HepG2 (cell line): ENCODE measurements around the gene FIBP. TPM values are rescaled to one million over a fixed set of nuclear protein-coding genes. Genes with fewer than 3 reads are reported as not detected.

ENCODE experiments used
- HES4 ChIP-seq: sonication (generic); formaldehyde crosslinking; IDR thresholded peaks from 2 replicates; pipeline ENCODE4 v1.9.0; 2021; ENCODE audit warnings: mild to moderate bottlenecking, missing genetic modification reagents, borderline replicate concordance
- NCOR1 ChIP-seq: fragments of 200-600 bp; sonication (generic); IDR thresholded peaks from 2 replicates; pipeline ENCODE4 v1.7.0; 2017; ENCODE audit warnings: antibody characterized with exemption, low read length, borderline replicate concordance
- PAWR ChIP-seq: sonication (generic); formaldehyde crosslinking; IDR thresholded peaks from 2 replicates; pipeline ENCODE4 v1.4.0; 2020; ENCODE audit warnings: missing genetic modification reagents, mild to moderate bottlenecking, borderline replicate concordance
- RXRA ChIP-seq: sonication (generic); formaldehyde crosslinking; IDR thresholded peaks from 2 replicates; pipeline ENCODE4 v1.5.1; 2020; ENCODE audit warnings: missing genetic modification reagents
- SMAD1 ChIP-seq: sonication (generic); formaldehyde crosslinking; IDR thresholded peaks from 2 replicates; pipeline ENCODE4 v1.4.0; 2020; ENCODE audit warnings: missing genetic modification reagents, low read depth, mild to moderate bottlenecking, borderline replicate concordance
- ZFX ChIP-seq: sonication (generic); formaldehyde crosslinking; IDR thresholded peaks from 2 replicates; pipeline ENCODE4 v1.4.0; 2020; ENCODE audit warnings: mild to moderate bottlenecking, low read depth, missing genetic modification reagents, moderate library complexity
- ZFY ChIP-seq: sonication (generic); formaldehyde crosslinking; IDR thresholded peaks from 2 replicates; pipeline ENCODE4 v1.4.0; 2020; ENCODE audit warnings: missing genetic modification reagents
- ZNF274 ChIP-seq: sonication (generic); formaldehyde crosslinking; IDR thresholded peaks from 2 replicates; pipeline ENCODE4 v1.5.1; 2020; ENCODE audit warnings: mild to moderate bottlenecking, missing genetic modification reagents
- ZNF709 ChIP-seq: sonication (generic); formaldehyde crosslinking; IDR thresholded peaks from 2 replicates; pipeline ENCODE4 v1.5.0; 2020; ENCODE audit warnings: mild to moderate bottlenecking, missing genetic modification reagents
- ZNF749 ChIP-seq: sonication (generic); formaldehyde crosslinking; IDR thresholded peaks from 2 replicates; pipeline ENCODE4 v1.8.0; 2022; ENCODE audit warnings: mild to moderate bottlenecking, missing genetic modification reagents, moderate library complexity, borderline replicate concordance
- ZNF83 ChIP-seq: sonication (generic); formaldehyde crosslinking; IDR thresholded peaks from 2 replicates; pipeline ENCODE4 v1.4.0; 2020; ENCODE audit warnings: missing genetic modification reagents, mild to moderate bottlenecking, borderline replicate concordance
- ZSCAN31 ChIP-seq: sonication (generic); formaldehyde crosslinking; IDR thresholded peaks from 2 replicates; pipeline ENCODE4 v1.5.0; 2020; ENCODE audit warnings: low read depth, mild to moderate bottlenecking, missing genetic modification reagents
- polyA plus RNA-seq, 8 experiments: library from polyadenylated mRNA; depleted of rRNA in 3 of 8; stranded (reverse) in 7 of 8; unstranded in 1 of 8; fragments of >200 nt; fragmentation: Illumina TruSeq in 4 of 8; extraction: Trizol in 4 of 8; gene quantifications; 2 replicates each; pipeline versions ENCODE4 v1.2.1 to v1.2.3, GENCODE V29; 2011 to 2016; ENCODE audit warnings: low read depth in 4 of 8, missing spikeins in 1 of 8, mixed read lengths in 1 of 8; ENCODE audit not compliant: insufficient read depth in 1 of 8
- total RNA-seq, 5 experiments: library from RNA; depleted of rRNA; stranded (reverse); fragments of >200 nt; fragmentation: Illumina TruSeq; extraction: Trizol; gene quantifications; 2 replicates each; pipeline ENCODE4 v1.2.3, GENCODE V29; 2016; ENCODE audit warnings: low read depth in 1 of 5
- TF ChIP-seq, protein P1 (sequence below): sonication (generic); IDR thresholded peaks from 2 replicates; pipeline ENCODE4 v1.6.1; 2016; ENCODE audit warnings: low read depth, borderline replicate concordance
- TF ChIP-seq, protein P2 (sequence below): sonication (generic); formaldehyde crosslinking; IDR thresholded peaks from 2 replicates; pipeline ENCODE4 v1.8.0; 2022; ENCODE audit warnings: missing genetic modification reagents, mild to moderate bottlenecking, moderate library complexity, borderline replicate concordance
- TF ChIP-seq, protein P3 (sequence below): sonication (generic); formaldehyde crosslinking; IDR thresholded peaks from 2 replicates; pipeline ENCODE4 v1.5.1; 2020; ENCODE audit warnings: mild to moderate bottlenecking, missing genetic modification reagents, moderate library complexity

The FIBP gene
- total and polyA plus RNA-seq, 2 of the 13 experiments (the other 11 are each of a cell fraction or from before 2014, with no cell fraction given) = 42.9 to 62.1 TPM

DNA sequence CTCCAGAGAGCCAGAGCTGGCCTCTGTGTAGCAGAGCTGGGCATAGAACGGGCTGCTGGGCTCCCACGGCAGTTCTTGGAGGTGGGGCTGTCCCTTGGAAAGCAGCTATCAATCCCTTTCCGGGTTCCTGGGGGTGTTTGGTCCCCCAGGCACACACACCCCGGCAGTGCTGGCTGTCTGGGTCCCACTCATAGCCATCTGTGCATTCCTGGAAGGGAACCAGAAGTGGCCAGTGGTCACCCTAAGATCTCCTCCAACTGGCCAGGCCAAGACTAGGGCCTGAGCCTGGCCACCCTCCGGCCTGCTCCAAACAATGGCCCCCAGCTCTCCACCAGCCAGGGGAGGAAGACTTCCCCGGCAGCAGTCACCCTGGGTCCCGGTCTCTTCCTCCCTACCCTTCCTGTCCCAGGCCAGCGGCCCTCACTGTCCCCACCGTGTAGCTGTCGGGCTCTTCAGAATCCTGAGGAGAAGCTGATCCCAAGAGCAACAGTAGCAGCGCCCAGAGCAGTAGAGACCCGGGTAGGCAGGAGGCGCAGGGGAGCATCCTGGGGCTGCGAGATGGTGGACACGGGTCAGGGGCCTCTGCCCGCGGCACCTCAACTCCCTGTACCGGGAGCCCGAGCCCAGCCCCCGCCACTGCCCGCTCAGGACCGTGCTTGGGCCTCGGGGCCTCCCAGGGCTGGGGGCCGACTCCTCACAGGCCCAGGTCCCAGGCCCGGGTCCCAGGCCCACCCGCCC is 16.3 kb downstream of the FIBP start (continued):
- no peak for TF ChIP-seq ZNF709 (CRISPR knock-in tag)
- no peak for TF ChIP-seq PAWR (CRISPR knock-in tag)
- TF ChIP-seq NCOR1 = no peak
- TF ChIP-seq, protein P1, sequence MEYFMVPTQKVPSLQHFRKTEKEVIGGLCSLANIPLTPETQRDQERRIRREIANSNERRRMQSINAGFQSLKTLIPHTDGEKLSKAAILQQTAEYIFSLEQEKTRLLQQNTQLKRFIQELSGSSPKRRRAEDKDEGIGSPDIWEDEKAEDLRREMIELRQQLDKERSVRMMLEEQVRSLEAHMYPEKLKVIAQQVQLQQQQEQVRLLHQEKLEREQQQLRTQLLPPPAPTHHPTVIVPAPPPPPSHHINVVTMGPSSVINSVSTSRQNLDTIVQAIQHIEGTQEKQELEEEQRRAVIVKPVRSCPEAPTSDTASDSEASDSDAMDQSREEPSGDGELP = no peak
- no peak for TF ChIP-seq RXRA (CRISPR knock-in tag)
- TF ChIP-seq ZFY (CRISPR knock-in tag) = 0 out of 2 replicates have a peak, but pooled peaks have one; percentile 45
- no peak for TF ChIP-seq ZNF749
- peak; percentile 17; the same call in 1 of the 2 replicates for TF ChIP-seq ZNF274
- peak; percentile 55 for TF ChIP-seq ZFX
- TF ChIP-seq, protein P2, sequence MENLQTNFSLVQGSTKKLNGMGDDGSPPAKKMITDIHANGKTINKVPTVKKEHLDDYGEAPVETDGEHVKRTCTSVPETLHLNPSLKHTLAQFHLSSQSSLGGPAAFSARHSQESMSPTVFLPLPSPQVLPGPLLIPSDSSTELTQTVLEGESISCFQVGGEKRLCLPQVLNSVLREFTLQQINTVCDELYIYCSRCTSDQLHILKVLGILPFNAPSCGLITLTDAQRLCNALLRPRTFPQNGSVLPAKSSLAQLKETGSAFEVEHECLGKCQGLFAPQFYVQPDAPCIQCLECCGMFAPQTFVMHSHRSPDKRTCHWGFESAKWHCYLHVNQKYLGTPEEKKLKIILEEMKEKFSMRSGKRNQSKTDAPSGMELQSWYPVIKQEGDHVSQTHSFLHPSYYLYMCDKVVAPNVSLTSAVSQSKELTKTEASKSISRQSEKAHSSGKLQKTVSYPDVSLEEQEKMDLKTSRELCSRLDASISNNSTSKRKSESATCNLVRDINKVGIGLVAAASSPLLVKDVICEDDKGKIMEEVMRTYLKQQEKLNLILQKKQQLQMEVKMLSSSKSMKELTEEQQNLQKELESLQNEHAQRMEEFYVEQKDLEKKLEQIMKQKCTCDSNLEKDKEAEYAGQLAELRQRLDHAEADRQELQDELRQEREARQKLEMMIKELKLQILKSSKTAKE (CRISPR knock-in tag) = no peak
- TF ChIP-seq ZNF83 = no peak
- TF ChIP-seq, protein P3, sequence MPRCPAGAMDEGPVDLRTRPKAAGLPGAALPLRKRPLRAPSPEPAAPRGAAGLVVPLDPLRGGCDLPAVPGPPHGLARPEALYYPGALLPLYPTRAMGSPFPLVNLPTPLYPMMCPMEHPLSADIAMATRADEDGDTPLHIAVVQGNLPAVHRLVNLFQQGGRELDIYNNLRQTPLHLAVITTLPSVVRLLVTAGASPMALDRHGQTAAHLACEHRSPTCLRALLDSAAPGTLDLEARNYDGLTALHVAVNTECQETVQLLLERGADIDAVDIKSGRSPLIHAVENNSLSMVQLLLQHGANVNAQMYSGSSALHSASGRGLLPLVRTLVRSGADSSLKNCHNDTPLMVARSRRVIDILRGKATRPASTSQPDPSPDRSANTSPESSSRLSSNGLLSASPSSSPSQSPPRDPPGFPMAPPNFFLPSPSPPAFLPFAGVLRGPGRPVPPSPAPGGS (CRISPR knock-in tag) = 0 out of 2 replicates have a peak, but pooled peaks have one; percentile 42
- TF ChIP-seq HES4 (CRISPR knock-in tag) = no peak
- no peak for TF ChIP-seq ZSCAN31 (CRISPR knock-in tag)
- 0 out of 2 replicates have a peak, but pooled peaks have one; percentile 20 for TF ChIP-seq SMAD1 (CRISPR knock-in tag)
